ENCODE measurements around the gene TIFAB.

The TIFAB gene

GRCh38 chr5:135448791-135449507, 3.2 kb downstream of the TIFAB start:
- Histone ChIP-seq H3K9me3 (ENCODE audit: control insufficient read depth, low read length) (no peaks in the 10 kb centered on the region), H3K36me3 (ENCODE audit: control insufficient read depth, insufficient read depth, low read length) (no peaks in the 10 kb centered on the region), H3K27ac (ENCODE audit: insufficient read depth, low read depth, low read length, poor library complexity, severe bottlenecking) (no peak overlapping the region), H3K4me3 (ENCODE audit: insufficient read depth, low read depth, low read length) (no peak overlapping the region), H3K27me3 (ENCODE audit: control insufficient read depth, insufficient read depth, low read length, poor library complexity, severe bottlenecking) (no peaks in the 10 kb centered on the region), H3K4me1 (ENCODE audit: control insufficient read depth, insufficient read depth, low read length) (peaks cover 4% of the 10 kb centered on the region)
- WGBS, 2 experiments: 89 to 90% methylated on average over 9 of the region's 9 CpGs

DNA sequence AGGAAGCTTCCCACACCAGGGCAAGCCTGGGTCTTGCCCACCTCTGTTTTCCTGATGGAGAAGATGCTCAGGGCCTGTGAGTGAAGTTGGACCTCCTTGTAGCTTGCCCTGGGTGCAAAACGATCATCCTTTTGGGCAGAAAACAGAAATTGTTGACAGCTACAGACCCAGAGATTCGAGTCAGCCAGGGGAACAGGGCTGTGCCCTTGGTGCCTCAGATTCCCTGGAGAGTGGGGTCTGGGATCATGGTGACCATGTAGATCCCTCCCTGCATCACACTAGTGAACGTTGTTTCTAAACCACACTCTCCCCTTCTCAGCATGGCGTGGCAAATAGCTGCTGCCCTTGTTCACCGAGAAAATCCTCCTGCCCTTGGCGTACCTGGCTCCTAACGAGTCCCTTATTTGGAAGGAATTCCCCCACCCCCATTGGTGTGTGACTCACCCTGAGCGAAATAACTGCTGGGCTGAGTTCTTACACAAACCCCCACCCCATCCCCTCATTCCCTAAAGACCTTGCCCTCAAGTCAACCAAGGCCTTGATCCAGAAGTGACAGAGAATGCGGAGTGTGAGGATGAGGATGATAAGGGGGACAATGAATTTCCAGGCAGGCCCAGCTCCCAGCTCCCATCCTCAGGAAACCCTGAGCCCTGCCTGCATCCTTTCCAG, 3.9 kb downstream of the TIFAB start:
- peaks cover 9% of the 10 kb centered on the region for H3K4me1 ChIP-seq (ENCODE audit: control insufficient read depth, insufficient read depth, low read length)
- H3K36me3 ChIP-seq (ENCODE audit: control insufficient read depth, insufficient read depth, low read length): no peaks in the 10 kb centered on the region
- H3K4me3 ChIP-seq (ENCODE audit: insufficient read depth, low read depth, low read length): no peak overlapping the region
- WGBS, 2 experiments: 66 to 69% methylated on average over 9 of the region's 9 CpGs
- H3K27me3 ChIP-seq (ENCODE audit: control insufficient read depth, insufficient read depth, low read length, poor library complexity, severe bottlenecking): no peaks in the 10 kb centered on the region
- no peaks in the 10 kb centered on the region for H3K9me3 ChIP-seq (ENCODE audit: control insufficient read depth, low read length)
- no peak overlapping the region for H3K27ac ChIP-seq (ENCODE audit: insufficient read depth, low read depth, low read length, poor library complexity, severe bottlenecking)

DNA sequence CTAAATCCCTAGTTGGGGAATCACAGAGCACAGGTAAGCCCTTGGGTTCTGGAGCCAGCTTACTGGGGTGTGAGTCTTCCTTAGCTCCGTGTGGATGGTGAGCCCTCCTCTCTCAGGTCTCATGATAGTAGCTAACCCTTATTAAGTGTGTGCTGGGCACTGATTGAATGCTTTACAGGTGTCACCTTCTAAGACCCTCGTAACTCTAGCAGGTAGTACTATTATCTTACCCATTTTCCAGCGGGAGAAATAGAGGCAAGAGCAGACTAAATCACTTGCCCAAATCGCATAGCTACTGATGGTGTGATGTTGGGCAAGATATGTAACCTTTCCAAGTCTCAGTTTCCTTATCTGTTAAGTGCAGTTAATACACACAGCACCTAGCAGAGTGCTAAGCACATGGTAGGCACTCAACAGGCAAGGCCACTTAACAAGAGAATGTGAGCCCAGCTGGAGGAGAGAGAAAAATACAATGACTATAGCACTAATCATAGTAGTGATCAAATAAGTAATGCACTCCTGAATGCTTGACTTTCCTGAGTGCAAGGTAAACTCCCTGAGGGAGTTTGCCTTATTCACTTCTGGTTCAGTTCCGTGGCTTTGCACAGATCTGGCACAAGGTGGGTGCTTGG, 4.7 kb downstream of the TIFAB start, which contains the start of gene DCANP1:
Gene DCANP1 (minus strand): TSS at position 51 of the 632 bp plus-strand sequence. CDS start 240 bp downstream, outside the sequence.
- 93 to 95% methylated on average over 5 of the region's 5 CpGs for WGBS, 2 experiments
- Histone ChIP-seq H3K27me3 (ENCODE audit: control insufficient read depth, insufficient read depth, low read length, poor library complexity, severe bottlenecking) (no peaks in the 10 kb centered on the region), H3K4me3 (ENCODE audit: insufficient read depth, low read depth, low read length) (no peak within 1 kb of the TSS), H3K9me3 (ENCODE audit: control insufficient read depth, low read length) (no peaks in the 10 kb centered on the region), H3K27ac (ENCODE audit: insufficient read depth, low read depth, low read length, poor library complexity, severe bottlenecking) (no peak within 1 kb of the TSS), H3K36me3 (ENCODE audit: control insufficient read depth, insufficient read depth, low read length) (no peaks in the 10 kb centered on the region), H3K4me1 (ENCODE audit: control insufficient read depth, insufficient read depth, low read length) (peaks cover 17% of the 10 kb centered on the region)

GRCh38 chr5:135446615-135447014, 5.5 kb downstream of the TIFAB start:
- WGBS, 2 experiments: 90 to 93% methylated on average over 7 of the region's 7 CpGs
- Histone ChIP-seq H3K27me3 (ENCODE audit: control insufficient read depth, insufficient read depth, low read length, poor library complexity, severe bottlenecking) (no peaks in the 10 kb centered on the region), H3K4me1 (ENCODE audit: control insufficient read depth, insufficient read depth, low read length) (peaks cover 18% of the 10 kb centered on the region), H3K36me3 (ENCODE audit: control insufficient read depth, insufficient read depth, low read length) (no peaks in the 10 kb centered on the region), H3K9me3 (ENCODE audit: control insufficient read depth, low read length) (no peaks in the 10 kb centered on the region), H3K27ac (ENCODE audit: insufficient read depth, low read depth, low read length, poor library complexity, severe bottlenecking) (no peak overlapping the region), H3K4me3 (ENCODE audit: insufficient read depth, low read depth, low read length) (no peak overlapping the region)

GRCh38 chr5:135446206-135446605, 5.9 kb downstream of the TIFAB start:
- 94 to 95% methylated on average over 9 of the region's 9 CpGs for WGBS, 2 experiments
- H3K4me1 ChIP-seq (ENCODE audit: control insufficient read depth, insufficient read depth, low read length): peaks cover 18% of the 10 kb centered on the region
- no peaks in the 10 kb centered on the region for H3K27me3 ChIP-seq (ENCODE audit: control insufficient read depth, insufficient read depth, low read length, poor library complexity, severe bottlenecking)
- no peak overlapping the region for H3K27ac ChIP-seq (ENCODE audit: insufficient read depth, low read depth, low read length, poor library complexity, severe bottlenecking)
- no peaks in the 10 kb centered on the region for H3K36me3 ChIP-seq (ENCODE audit: control insufficient read depth, insufficient read depth, low read length)
- no peaks in the 10 kb centered on the region for H3K9me3 ChIP-seq (ENCODE audit: control insufficient read depth, low read length)
- no peak overlapping the region for H3K4me3 ChIP-seq (ENCODE audit: insufficient read depth, low read depth, low read length)

GRCh38 chr5:135445306-135445985, 6.7 kb downstream of the TIFAB start:
- Histone ChIP-seq H3K27ac (ENCODE audit: insufficient read depth, low read depth, low read length, poor library complexity, severe bottlenecking) (no peak overlapping the region), H3K36me3 (ENCODE audit: control insufficient read depth, insufficient read depth, low read length) (no peaks in the 10 kb centered on the region), H3K4me1 (ENCODE audit: control insufficient read depth, insufficient read depth, low read length) (peaks cover 22% of the 10 kb centered on the region), H3K27me3 (ENCODE audit: control insufficient read depth, insufficient read depth, low read length, poor library complexity, severe bottlenecking) (no peaks in the 10 kb centered on the region), H3K4me3 (ENCODE audit: insufficient read depth, low read depth, low read length) (no peak overlapping the region), H3K9me3 (ENCODE audit: control insufficient read depth, low read length) (no peaks in the 10 kb centered on the region)
- WGBS, 2 experiments: 90 to 93% methylated on average over 14 of the region's 14 CpGs

- no peaks in the 10 kb centered on the region for H3K9me3 ChIP-seq (ENCODE audit: control insufficient read depth, low read length)
- no peak overlapping the region for H3K27ac ChIP-seq (ENCODE audit: insufficient read depth, low read depth, low read length, poor library complexity, severe bottlenecking)
- 98% methylated on average over 6 of the region's 6 CpGs for WGBS, 2 experiments
- H3K4me3 ChIP-seq (ENCODE audit: insufficient read depth, low read depth, low read length): no peak overlapping the region
- H3K36me3 ChIP-seq (ENCODE audit: control insufficient read depth, insufficient read depth, low read length): no peaks in the 10 kb centered on the region
- H3K4me1 ChIP-seq (ENCODE audit: control insufficient read depth, insufficient read depth, low read length): peaks cover 22% of the 10 kb centered on the region
- no peaks in the 10 kb centered on the region for H3K27me3 ChIP-seq (ENCODE audit: control insufficient read depth, insufficient read depth, low read length, poor library complexity, severe bottlenecking)
Measured at GRCh38 chr5:135444881-135445280, 7.3 kb downstream of the TIFAB start.

- WGBS, 2 experiments: 93 to 94% methylated on average over 13 of the region's 13 CpGs
- Histone ChIP-seq H3K9me3 (ENCODE audit: control insufficient read depth, low read length) (no peaks in the 10 kb centered on the region), H3K4me1 (ENCODE audit: control insufficient read depth, insufficient read depth, low read length) (peaks cover 22% of the 10 kb centered on the region), H3K4me3 (ENCODE audit: insufficient read depth, low read depth, low read length) (no peak overlapping the region), H3K27ac (ENCODE audit: insufficient read depth, low read depth, low read length, poor library complexity, severe bottlenecking) (no peak overlapping the region), H3K27me3 (ENCODE audit: control insufficient read depth, insufficient read depth, low read length, poor library complexity, severe bottlenecking) (no peaks in the 10 kb centered on the region), H3K36me3 (ENCODE audit: control insufficient read depth, insufficient read depth, low read length) (no peaks in the 10 kb centered on the region)
Measured at GRCh38 chr5:135444360-135444759, 7.8 kb downstream of the TIFAB start.

GRCh38 chr5:135443161-135443960, 8.8 kb downstream of the TIFAB start:
- no peaks in the 10 kb centered on the region for H3K9me3 ChIP-seq (ENCODE audit: control insufficient read depth, low read length)
- H3K4me3 ChIP-seq (ENCODE audit: insufficient read depth, low read depth, low read length): no peak overlapping the region
- 79 to 80% methylated on average over 6 of the region's 6 CpGs for WGBS, 2 experiments
- no peaks in the 10 kb centered on the region for H3K36me3 ChIP-seq (ENCODE audit: control insufficient read depth, insufficient read depth, low read length)
- no peak overlapping the region for H3K27ac ChIP-seq (ENCODE audit: insufficient read depth, low read depth, low read length, poor library complexity, severe bottlenecking)
- H3K27me3 ChIP-seq (ENCODE audit: control insufficient read depth, insufficient read depth, low read length, poor library complexity, severe bottlenecking): no peaks in the 10 kb centered on the region
- peaks cover 22% of the 10 kb centered on the region for H3K4me1 ChIP-seq (ENCODE audit: control insufficient read depth, insufficient read depth, low read length)

Measured in ectodermal cell (in vitro differentiated cells).